OCI-LY3 (cell line): ENCODE results near the gene GSTCD.

ENCODE experiments used
- EZH2phosphoT487 ChIP-seq: fragments of 200-600 bp; shearing (Covaris generic); IDR thresholded peaks from 2 replicates; pipeline ENCODE4 v1.6.1; 2018; ENCODE audit warnings: antibody characterized with exemption, mixed run types, low read depth
- TF ChIP-seq, protein P1 (sequence below): fragments of 200-600, 300-600 bp; sonication (generic); IDR thresholded peaks from 2 replicates; pipeline ENCODE4 v1.5.1; 2014; ENCODE audit warnings: antibody characterized with exemption, low read length, low read depth

DNA sequence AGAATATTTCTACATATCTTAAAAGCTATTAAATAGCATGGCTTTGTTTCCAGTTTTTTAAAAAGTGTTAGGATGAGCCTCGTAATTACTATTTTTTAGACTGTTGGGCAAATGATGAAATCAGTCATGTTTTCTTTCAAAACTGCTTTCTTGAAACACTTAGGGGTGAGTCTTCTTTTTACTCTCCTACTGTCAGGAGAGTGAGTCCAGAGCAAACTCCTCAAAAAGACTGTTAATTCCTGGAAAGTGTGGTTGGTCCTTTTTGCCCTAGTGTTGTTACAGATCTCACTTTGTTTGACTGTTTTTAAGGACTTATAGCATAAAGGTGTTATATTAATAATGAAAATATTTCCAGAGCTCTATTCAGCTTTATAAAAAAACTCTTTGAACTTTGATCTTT lies 6.3 kb downstream of the GSTCD start:
- TF ChIP-seq, protein P1, sequence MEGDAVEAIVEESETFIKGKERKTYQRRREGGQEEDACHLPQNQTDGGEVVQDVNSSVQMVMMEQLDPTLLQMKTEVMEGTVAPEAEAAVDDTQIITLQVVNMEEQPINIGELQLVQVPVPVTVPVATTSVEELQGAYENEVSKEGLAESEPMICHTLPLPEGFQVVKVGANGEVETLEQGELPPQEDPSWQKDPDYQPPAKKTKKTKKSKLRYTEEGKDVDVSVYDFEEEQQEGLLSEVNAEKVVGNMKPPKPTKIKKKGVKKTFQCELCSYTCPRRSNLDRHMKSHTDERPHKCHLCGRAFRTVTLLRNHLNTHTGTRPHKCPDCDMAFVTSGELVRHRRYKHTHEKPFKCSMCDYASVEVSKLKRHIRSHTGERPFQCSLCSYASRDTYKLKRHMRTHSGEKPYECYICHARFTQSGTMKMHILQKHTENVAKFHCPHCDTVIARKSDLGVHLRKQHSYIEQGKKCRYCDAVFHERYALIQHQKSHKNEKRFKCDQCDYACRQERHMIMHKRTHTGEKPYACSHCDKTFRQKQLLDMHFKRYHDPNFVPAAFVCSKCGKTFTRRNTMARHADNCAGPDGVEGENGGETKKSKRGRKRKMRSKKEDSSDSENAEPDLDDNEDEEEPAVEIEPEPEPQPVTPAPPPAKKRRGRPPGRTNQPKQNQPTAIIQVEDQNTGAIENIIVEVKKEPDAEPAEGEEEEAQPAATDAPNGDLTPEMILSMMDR: no peak
- no peak for TF ChIP-seq EZH2phosphoT487
